ENCODE data around the gene USF3. TPM values are rescaled to one million over a fixed set of nuclear protein-coding genes. Genes with fewer than 3 reads are reported as not detected.

Gene USF3
- total and polyA plus RNA-seq, 2 of the 4 experiments (the other 2 are of a cell fraction) = 3.0 to 5.2 TPM

- H2BK20ac ChIP-seq (ENCODE audit: low read depth, low read length) = no peak overlapping the region
- no CpG with 5 or more reads among the region's 4 CpGs for WGBS, 2 experiments (ENCODE audit: extremely low coverage in 2 of 2, insufficient read length in 1 of 2)
- no peak overlapping the region for H3K14ac ChIP-seq (replicated peaks; ENCODE audit: low read depth, low read length)
- H3K9me3 ChIP-seq (ENCODE audit: control insufficient read depth, insufficient read depth, low read length) = no peaks in the 10 kb centered on the region
- no peak overlapping the region for H3K4me2 ChIP-seq (ENCODE audit: low read depth, low read length)
- DNase-seq = no peak
- no peak overlapping the region for H2BK15ac ChIP-seq (ENCODE audit: low read depth, low read length)
- H3K27me3 ChIP-seq (ENCODE audit: control insufficient read depth, insufficient read depth, low read length) = peaks cover 7% of the 10 kb centered on the region; the same call in 1 of the 2 replicates
- H3K4me1 ChIP-seq (ENCODE audit: control insufficient read depth, insufficient read depth, low read length) = no peaks in the 10 kb centered on the region
- no peaks in the 10 kb centered on the region for H3K79me1 ChIP-seq (ENCODE audit: low read depth in 1 of 2, low read length in 2 of 2)
- no peak overlapping the region for H4K8ac ChIP-seq (ENCODE audit: low read depth in 2 of 2, low read length in 2 of 2)
- H3K36me3 ChIP-seq (ENCODE audit: control insufficient read depth, insufficient read depth, low read length) = no peaks in the 10 kb centered on the region
- no peaks in the 10 kb centered on the region for H3K9me1 ChIP-seq (ENCODE audit: insufficient read depth, low read length)
- no peaks in the 10 kb centered on the region for H4K20me1 ChIP-seq (ENCODE audit: insufficient read depth, low read length)
- CTCF ChIA-PET = interaction anchor here (1.0 kb wide), 1 partner anchor 11 kb away, joined by 4 read pairs; no protein-coding TSS in a partner anchor
- in situ Hi-C loops (cut with MboI; ENCODE audit: low sequenced_read_pairs) = no loop called here
- no TSS peak for BruUV-seq (replicated peaks)
- TF ChIP-seq CEBPB (IDR thresholded peaks at IDR 0.05; ENCODE audit: low read depth, low read length) (no peak), MXI1 (IDR thresholded peaks at IDR 0.05; ENCODE audit: borderline replicate concordance, low read depth, low read length) (no peak), RCOR1 (IDR thresholded peaks at IDR 0.05; ENCODE audit: insufficient replicate concordance, low read length) (no peak), ELK1 (IDR thresholded peaks at IDR 0.05; ENCODE audit: borderline replicate concordance, low read depth, low read length) (no peak), MAZ (IDR thresholded peaks at IDR 0.05; ENCODE audit: borderline replicate concordance, low read depth, low read length) (no peak), FOS (IDR thresholded peaks at IDR 0.05; ENCODE audit: low read depth, low read length) (no peak), RFX5 (IDR thresholded peaks at IDR 0.05; ENCODE audit: low read depth, low read length) (no peak), CHD1 (IDR thresholded peaks at IDR 0.05; ENCODE audit: low read depth, low read length) (no peak)
- no peak overlapping the region for H3K9ac ChIP-seq (ENCODE audit: low read depth, low read length)
- no peak overlapping the region for H2AFZ ChIP-seq (replicated peaks; ENCODE audit: low read length, poor library complexity)
- no peak overlapping the region for H3K27ac ChIP-seq (ENCODE audit: insufficient read depth, low read length)
- dilution Hi-C loops (cut with HindIII; ENCODE audit: low sequenced_read_pairs, unreplicated experiment) = no loop called here
- no peak overlapping the region for H3K56ac ChIP-seq (ENCODE audit: extremely low read depth, insufficient read depth, low read length)
- no peak overlapping the region for H2AK9ac ChIP-seq (replicated peaks; ENCODE audit: low read depth, low read length, poor library complexity)
- H2BK5ac ChIP-seq (ENCODE audit: low read depth, low read length, poor library complexity, severe bottlenecking) = no peak overlapping the region
- intact Hi-C loops (cut with micrococcal nuclease) = no loop called here
- no peak overlapping the region for H3K4me3 ChIP-seq (ENCODE audit: insufficient read depth, low read depth, low read length)
- no peak overlapping the region for H3K18ac ChIP-seq (ENCODE audit: low read depth, low read length)
- H4K5ac ChIP-seq (ENCODE audit: low read depth, low read length) = no peak overlapping the region
- no peak overlapping the region for H2BK120ac ChIP-seq (ENCODE audit: low read depth, low read length)
- no peak overlapping the region for H2AK5ac ChIP-seq (ENCODE audit: low read depth, low read length)
- no peak overlapping the region for H4K91ac ChIP-seq (ENCODE audit: insufficient read depth, low read depth, low read length)
- no peak for ATAC-seq (ENCODE audit: low read depth)
- no peak overlapping the region for H3K4ac ChIP-seq (ENCODE audit: low read depth, low read length)
- POLR2A ChIA-PET (ENCODE audit: unreplicated experiment) = interaction anchor here (0.6 kb wide), 1 partner anchor 981 kb away, joined by 3 read pairs; no protein-coding TSS in a partner anchor
- H3K23ac ChIP-seq (ENCODE audit: low read depth, low read length) = no peak overlapping the region; the same call in 1 of the 2 replicates
These were observed 80.5 kb downstream of the USF3 start for GRCh38 chr3:113615976-113616375.
